ENCODE measurements around the gene BORCS5. TPM values are rescaled to one million over a fixed set of nuclear protein-coding genes. Genes with fewer than 3 reads are reported as not detected.

BORCS5 gene
- total RNA-seq, 1 donor from 2014 or later = 3.0 TPM

- Histone ChIP-seq H3K4me3 (no peak overlapping the region), H3K27me3 (no peaks in the 10 kb centered on the region), H3K4me1 (no peaks in the 10 kb centered on the region), H3K36me3 (peaks cover 29 to 45% of the 10 kb centered on the region in 2 donors), H3K27ac (no peak overlapping the region), H3K9me3 (no peaks in the 10 kb centered on the region)
- no peak for TF ChIP-seq CTCF (IDR thresholded peaks at IDR 0.05)
- DNase-seq (ENCODE audit: low spot score in 2 of 2) = no peak
- intact Hi-C loops (cut with DNase I) = no loop called here
These were observed 120.1 kb downstream of the BORCS5 start for GRCh38 chr12:12476857-12477531.

GRCh38 chr12:12477532-12477890 lies 120.6 kb downstream of the BORCS5 start:
- intact Hi-C loops (cut with DNase I) = no loop called here
- Histone ChIP-seq H3K27ac (no peak overlapping the region), H3K36me3 (peaks cover 31 to 50% of the 10 kb centered on the region in 2 donors), H3K4me3 (no peak overlapping the region), H3K4me1 (no peaks in the 10 kb centered on the region), H3K27me3 (no peaks in the 10 kb centered on the region), H3K9me3 (no peaks in the 10 kb centered on the region)
- no peak for DNase-seq (ENCODE audit: low spot score in 2 of 2)
- no peak for TF ChIP-seq CTCF (IDR thresholded peaks at IDR 0.05)

- no peaks in the 10 kb centered on the region for H3K27me3 ChIP-seq
- no peaks in the 10 kb centered on the region for H3K4me1 ChIP-seq
- H3K9me3 ChIP-seq = no peaks in the 10 kb centered on the region
- DNase-seq (ENCODE audit: low spot score in 2 of 2) = no peak
- H3K4me3 ChIP-seq = no peak overlapping the region
- intact Hi-C loops (cut with DNase I) = no loop called here
- H3K36me3 ChIP-seq = peaks cover 35 to 63% of the 10 kb centered on the region in 2 donors
- TF ChIP-seq CTCF (IDR thresholded peaks at IDR 0.05) = no peak
- no peak overlapping the region for H3K27ac ChIP-seq
These were observed 123.2 kb downstream of the BORCS5 start for GRCh38 chr12:12480074-12480473.

GRCh38 chr12:12481631-12482030 lies 124.8 kb downstream of the BORCS5 start:
- Histone ChIP-seq H3K27me3 (no peaks in the 10 kb centered on the region), H3K4me1 (no peaks in the 10 kb centered on the region), H3K4me3 (no peak overlapping the region), H3K27ac (no peak overlapping the region), H3K9me3 (no peaks in the 10 kb centered on the region), H3K36me3 (peaks cover 27 to 64% of the 10 kb centered on the region in 2 donors)
- intact Hi-C loops (cut with DNase I) = no loop called here
- TF ChIP-seq CTCF (IDR thresholded peaks at IDR 0.05) = no peak
- no peak for DNase-seq (ENCODE audit: low spot score in 2 of 2)

GRCh38 chr12:12482150-12482761 lies 125.4 kb downstream of the BORCS5 start:
- Histone ChIP-seq H3K36me3 (peaks cover 21 to 63% of the 10 kb centered on the region in 2 donors), H3K27me3 (no peaks in the 10 kb centered on the region)

More at GRCh38 chr12:12482150-12482761, 125.4 kb downstream of the BORCS5 start:
- DNase-seq (ENCODE audit: low spot score in 2 of 2) = no peak
- no peak for TF ChIP-seq CTCF (IDR thresholded peaks at IDR 0.05)
- H3K27ac ChIP-seq = no peak overlapping the region
- H3K4me3 ChIP-seq = no peak overlapping the region
- H3K4me1 ChIP-seq = no peaks in the 10 kb centered on the region
- H3K9me3 ChIP-seq = no peaks in the 10 kb centered on the region
- intact Hi-C loops (cut with DNase I) = no loop called here
